Sigmoid colon (tissue), 4 donors: Measurements from ENCODE around the gene NLGN1.

Source experiments
- CTCF ChIP-seq, 4 experiments: fragments of 450-650 bp in 3 of 4; fragments of 200-600 bp in 1 of 4; IDR thresholded peaks; one replicate each; pipeline ENCODE4 v1.5.1; 2016 to 2019; ENCODE audit warnings: antibody characterized with exemption in 4 of 4, mild to moderate bottlenecking in 3 of 4, moderate library complexity in 2 of 4
- EP300 ChIP-seq, 4 donors: sonication (generic); formaldehyde crosslinking; IDR thresholded peaks; one replicate each; pipeline ENCODE4 v1.6.1; 2017; ENCODE audit warnings: antibody characterized with exemption in 4 of 4
- POLR2A ChIP-seq, 2 donors: fragments of 450-650 bp; IDR thresholded peaks; one replicate each; pipeline ENCODE4 v1.6.1; 2016; ENCODE audit warnings: antibody characterized with exemption in 2 of 2, mild to moderate bottlenecking in 2 of 2, moderate library complexity in 2 of 2

DNA sequence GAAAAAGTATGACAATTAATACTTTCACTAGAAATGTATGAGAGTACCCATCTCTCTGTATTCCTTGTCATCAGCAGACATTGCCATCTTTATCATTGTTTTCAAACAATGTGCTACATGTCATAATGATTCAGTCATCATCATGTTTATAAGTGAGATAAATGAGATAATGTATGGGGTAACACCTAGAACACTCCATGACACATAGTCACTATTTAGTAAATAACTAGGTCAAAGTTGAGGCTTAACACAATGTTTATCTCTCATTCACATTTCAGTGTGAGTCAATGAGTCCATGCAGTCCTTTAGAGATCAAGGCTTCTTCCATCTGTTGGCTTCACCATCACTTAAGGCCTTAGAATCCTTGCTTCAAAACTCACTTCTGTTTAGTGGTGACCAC is 70.0 kb downstream of the NLGN1 start:
- no peak for TF ChIP-seq CTCF (IDR thresholded peaks at IDR 0.05)
- no peak for TF ChIP-seq EP300 (IDR thresholded peaks at IDR 0.05)
- no peak for TF ChIP-seq POLR2A (IDR thresholded peaks at IDR 0.05)
